T-helper 1 cell treated with Interleukin-12 subunit alpha and Interleukin-12 subunit beta and Interleukin-4 antibody, amounts not matched to agents 30 μg/mL and 1 μg/mL, for 36 hours (primary cell): ENCODE data around the gene TMC1.
"Not testable (repeated sequence)": the region's sequence is repeated elsewhere in the genome, so short reads cannot be mapped to it uniquely, and the experiment has no call there.

Experiments
- H3K27ac Mint-ChIP-seq: one replicate; pipeline ENCODE4 v1.8.0; 2021; ENCODE audit warnings: mild to moderate bottlenecking, mixed read lengths
- H3K27me3 Mint-ChIP-seq: one replicate; pipeline ENCODE4 v1.8.0; 2021; ENCODE audit warnings: low read depth, mixed read lengths
- H3K36me3 Mint-ChIP-seq: one replicate; pipeline ENCODE4 v1.8.0; 2021; ENCODE audit warnings: low read depth, mixed read lengths
- H3K4me1 Mint-ChIP-seq: one replicate; pipeline ENCODE4 v1.8.0; 2021; ENCODE audit warnings: low read depth, mixed read lengths
- H3K4me3 Mint-ChIP-seq: one replicate; pipeline ENCODE4 v1.8.0; 2021; ENCODE audit warnings: mild to moderate bottlenecking, moderate library complexity, mixed read lengths
- H3K9me3 Mint-ChIP-seq: one replicate; pipeline ENCODE4 v1.8.0; 2021; ENCODE audit warnings: mixed read lengths

TMC1 gene

DNA sequence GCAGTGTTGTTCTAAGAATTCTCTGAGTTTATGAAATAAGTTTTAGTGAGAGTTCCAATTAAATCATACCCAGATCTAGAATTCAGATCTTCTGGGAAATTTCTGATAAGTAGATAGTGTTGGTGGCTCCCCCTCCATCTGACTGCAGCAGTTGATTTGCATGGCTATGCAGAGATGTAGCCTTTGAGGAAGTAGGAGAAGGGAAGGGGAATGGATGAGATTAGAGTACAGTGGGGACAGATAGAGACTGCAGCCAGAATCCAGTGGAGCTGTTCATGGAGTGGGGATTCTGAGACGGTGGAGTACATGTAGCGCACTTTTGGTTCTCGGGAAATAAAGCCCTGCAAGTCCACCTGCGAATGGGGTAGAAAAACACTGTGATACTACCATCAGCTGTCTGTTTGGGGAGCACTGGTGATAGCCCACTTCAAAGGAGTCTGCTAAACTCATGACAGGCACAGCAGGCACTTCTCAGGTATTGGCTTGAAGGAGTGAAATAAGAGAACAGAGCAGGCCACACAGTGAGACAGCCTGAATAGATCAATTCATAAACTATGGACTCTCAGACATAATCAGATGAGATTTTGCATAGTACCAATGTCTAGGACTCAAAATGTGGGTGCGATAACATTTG, 334.6 kb downstream of the TMC1 start:
- no peaks in the 10 kb centered on the region for H3K4me1 Mint-ChIP-seq
- H3K27ac Mint-ChIP-seq: no peak overlapping the region
- H3K9me3 Mint-ChIP-seq: no peaks in the 10 kb centered on the region
- H3K36me3 Mint-ChIP-seq: no peaks in the 10 kb centered on the region
- H3K27me3 Mint-ChIP-seq: no peaks in the 10 kb centered on the region
- H3K4me3 Mint-ChIP-seq: no peak overlapping the region

DNA sequence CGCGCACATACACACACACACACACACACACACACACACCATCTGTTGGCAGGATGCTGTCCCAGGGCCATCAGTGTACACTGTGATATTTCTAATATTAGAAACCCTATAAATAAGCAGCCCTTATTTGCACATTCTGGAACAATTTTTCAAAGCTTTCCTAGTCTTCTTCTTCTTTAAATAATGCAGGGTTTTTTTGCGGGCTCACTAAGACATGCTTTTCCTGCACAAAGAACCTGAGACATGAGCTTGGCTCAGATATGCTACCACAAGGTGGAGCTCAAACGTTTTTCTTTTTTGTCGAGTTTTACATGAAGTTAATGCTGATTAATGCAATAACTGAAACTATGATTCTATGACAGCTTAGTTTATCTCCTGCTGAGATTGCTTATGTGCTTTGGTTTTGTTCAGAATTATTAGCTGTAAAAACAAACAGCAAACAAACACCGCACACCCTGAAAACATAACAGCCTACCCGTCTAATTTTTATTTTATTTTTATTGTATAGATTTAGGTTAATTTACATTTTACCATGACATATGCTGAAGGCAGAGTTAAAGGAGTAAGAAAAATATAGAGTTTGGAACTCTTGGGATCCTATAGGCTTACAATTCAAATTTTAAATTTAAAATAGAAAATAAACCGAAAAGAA, 335.7 kb downstream of the TMC1 start:
- no peak overlapping the region for H3K27ac Mint-ChIP-seq
- no peaks in the 10 kb centered on the region for H3K36me3 Mint-ChIP-seq
- H3K9me3 Mint-ChIP-seq: no peaks in the 10 kb centered on the region
- H3K4me1 Mint-ChIP-seq: no peaks in the 10 kb centered on the region
- no peak overlapping the region for H3K4me3 Mint-ChIP-seq
- H3K27me3 Mint-ChIP-seq: no peaks in the 10 kb centered on the region

DNA sequence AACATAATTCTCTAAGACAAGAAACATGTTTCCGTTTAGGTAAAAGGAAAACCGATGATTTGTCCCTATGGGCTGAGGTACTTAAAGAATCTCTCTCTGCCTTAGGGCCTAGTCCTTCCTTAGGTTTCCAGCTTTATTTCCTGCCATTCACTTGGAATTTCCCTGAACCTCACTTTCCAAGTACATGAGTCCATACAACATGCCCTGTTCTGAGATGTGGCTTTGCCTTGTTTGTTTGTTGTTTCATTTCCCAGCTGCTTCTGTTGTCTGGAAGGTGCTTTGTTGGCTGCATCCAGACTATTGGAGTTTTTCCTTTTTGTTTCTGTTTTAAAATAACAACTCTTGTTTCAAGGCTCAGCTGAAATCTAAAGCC, 336.2 kb downstream of the TMC1 start:
- Mint-ChIP-seq H3K4me1 (no peaks in the 10 kb centered on the region), H3K36me3 (no peaks in the 10 kb centered on the region)

DNA sequence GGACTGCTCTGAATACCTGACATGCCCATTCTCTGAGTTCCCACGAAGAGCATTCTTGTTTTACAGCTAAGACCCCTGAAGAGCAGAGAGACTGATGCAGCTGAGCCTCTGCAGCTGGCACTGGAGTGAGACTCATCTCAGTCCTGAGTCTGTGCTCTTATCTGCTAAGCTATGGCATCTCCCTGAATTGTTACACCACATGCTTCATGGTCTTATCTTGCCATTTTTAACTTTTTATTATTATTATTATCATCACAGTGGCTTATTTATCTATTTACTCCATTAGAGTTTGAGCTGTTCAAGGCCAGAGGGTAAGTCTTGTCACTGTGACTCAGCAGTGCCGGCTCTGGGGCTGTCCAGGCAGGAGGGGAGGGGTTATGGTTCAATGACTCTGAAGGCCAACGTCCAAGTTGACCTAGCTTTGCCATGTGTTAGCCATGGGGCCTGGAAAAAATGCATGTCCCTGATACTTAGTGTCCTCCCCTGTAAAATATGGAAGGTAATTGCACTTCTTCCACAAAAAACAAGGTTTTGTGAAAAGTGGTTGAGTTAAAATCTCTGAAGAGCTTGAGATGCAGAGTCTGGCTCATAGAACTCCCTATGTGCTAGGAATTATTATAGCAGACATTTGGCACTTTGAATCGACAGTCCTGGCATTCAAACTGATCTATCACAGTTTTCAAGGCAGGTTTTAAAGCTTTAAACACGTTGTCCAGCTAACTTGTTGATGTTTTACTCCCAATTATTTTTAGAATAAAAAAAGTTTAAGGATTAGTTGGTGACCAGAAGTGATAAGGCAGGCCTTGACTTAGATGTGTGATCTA, 336.9 kb downstream of the TMC1 start:
- Mint-ChIP-seq H3K9me3 (no peaks in the 10 kb centered on the region), H3K27me3 (no peaks in the 10 kb centered on the region), H3K27ac (no peak overlapping the region), H3K36me3 (no peaks in the 10 kb centered on the region), H3K4me1 (no peaks in the 10 kb centered on the region), H3K4me3 (no peak overlapping the region)

More for the DNA sequence above, 336.2 kb downstream of the TMC1 start:
- Mint-ChIP-seq H3K27ac (no peak overlapping the region), H3K27me3 (no peaks in the 10 kb centered on the region), H3K4me3 (no peak overlapping the region), H3K9me3 (no peaks in the 10 kb centered on the region)

DNA sequence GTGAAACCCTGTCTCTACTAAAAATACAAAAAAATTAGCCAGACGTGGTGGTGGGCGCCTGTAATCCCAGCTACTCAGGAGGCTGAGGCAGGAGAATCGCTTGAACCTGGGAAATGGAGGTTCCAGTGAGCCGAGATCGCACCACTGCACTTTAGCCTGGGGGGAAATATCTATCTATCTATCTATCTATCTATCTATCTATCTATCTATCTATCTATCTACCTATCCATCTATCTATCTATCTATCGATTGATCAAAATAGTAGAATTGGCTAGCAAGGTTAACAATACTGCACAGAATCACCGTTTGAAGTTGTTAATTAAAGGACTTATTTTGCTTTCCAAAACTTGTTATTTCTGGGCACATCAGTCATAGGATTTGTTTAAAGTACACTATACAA, 341.4 kb downstream of the TMC1 start:
- not testable (repeated sequence) for H3K27ac Mint-ChIP-seq, H3K27me3 Mint-ChIP-seq, H3K36me3 Mint-ChIP-seq, H3K4me3 Mint-ChIP-seq, H3K4me1 Mint-ChIP-seq, H3K9me3 Mint-ChIP-seq

DNA sequence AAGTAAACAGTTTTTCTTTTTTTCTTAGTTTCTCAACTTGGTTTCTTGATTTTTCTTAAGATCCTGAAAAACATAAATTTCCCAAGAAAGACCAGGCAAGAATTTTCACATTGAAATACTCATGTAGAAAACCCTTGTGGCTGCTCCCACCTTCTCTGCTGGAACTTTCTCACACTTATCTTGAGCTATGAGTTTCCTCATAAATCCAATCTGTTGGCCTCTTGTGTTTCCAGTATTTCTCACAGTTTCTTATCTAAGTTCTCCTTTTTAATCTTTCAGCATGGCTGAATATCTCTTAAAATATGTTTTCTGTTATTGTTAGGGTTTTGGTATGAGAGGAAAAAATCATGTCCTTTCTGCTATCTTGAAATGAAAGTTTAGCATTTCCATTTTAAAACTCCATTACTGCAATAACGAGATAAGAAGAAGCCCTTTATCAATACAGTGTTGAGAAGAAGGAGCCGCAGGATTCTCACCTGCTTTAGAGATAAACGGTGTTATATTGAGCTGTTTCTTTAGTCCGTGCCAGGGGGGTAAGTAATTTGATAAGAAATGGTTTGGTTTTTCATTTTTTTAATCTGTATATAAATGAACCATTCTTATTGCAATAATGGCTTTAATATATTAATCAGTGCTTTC, 342.2 kb downstream of the TMC1 start:
- H3K36me3 Mint-ChIP-seq: no peaks in the 10 kb centered on the region
- no peak overlapping the region for H3K4me3 Mint-ChIP-seq
- no peaks in the 10 kb centered on the region for H3K27me3 Mint-ChIP-seq
- no peak overlapping the region for H3K27ac Mint-ChIP-seq
- no peaks in the 10 kb centered on the region for H3K9me3 Mint-ChIP-seq
- H3K4me1 Mint-ChIP-seq: no peaks in the 10 kb centered on the region

DNA sequence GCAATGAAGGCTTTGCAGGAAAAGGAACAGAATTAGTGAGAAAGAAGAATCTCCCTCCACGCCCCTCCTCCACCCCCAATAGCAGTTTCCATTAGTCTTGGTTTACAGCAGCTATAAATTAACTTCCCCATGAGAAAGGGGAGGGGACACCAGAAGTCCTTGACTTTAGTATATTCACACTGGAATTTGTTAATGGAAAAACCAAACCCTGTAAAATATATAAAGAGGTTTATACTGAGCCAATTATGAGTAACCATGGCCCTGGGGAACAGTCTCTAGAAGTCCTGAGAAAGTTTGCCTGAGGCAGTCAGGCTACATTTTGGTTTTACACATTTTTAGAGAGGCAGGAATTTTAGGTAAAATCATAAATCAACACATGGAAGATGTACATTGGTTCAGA, 342.9 kb downstream of the TMC1 start:
- Mint-ChIP-seq H3K27me3 (no peaks in the 10 kb centered on the region), H3K4me1 (no peaks in the 10 kb centered on the region), H3K27ac (no peak overlapping the region), H3K36me3 (no peaks in the 10 kb centered on the region), H3K9me3 (no peaks in the 10 kb centered on the region), H3K4me3 (no peak overlapping the region)

DNA sequence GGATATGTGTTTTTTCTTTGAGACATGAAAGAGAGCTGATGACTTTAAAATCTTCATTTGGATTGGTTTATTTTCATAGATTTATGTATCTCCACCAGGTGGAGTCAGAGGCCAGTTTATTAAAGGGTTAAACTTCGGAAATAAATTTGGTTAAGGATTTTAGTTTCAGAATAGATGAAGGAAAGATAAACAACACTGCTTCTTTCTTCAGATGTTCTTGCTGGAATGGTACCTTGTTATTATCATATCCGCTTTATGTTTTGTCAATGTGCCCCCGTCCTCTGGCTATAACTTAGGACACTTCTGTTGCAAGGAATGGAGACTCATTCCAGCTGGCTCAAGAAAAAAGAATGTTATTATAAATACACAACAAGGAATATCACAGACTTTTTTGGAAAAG, 350.3 kb downstream of the TMC1 start:
- Mint-ChIP-seq H3K27ac (no peak overlapping the region), H3K4me1 (no peaks in the 10 kb centered on the region), H3K27me3 (peaks cover 3% of the 10 kb centered on the region), H3K36me3 (no peaks in the 10 kb centered on the region), H3K4me3 (no peak overlapping the region), H3K9me3 (no peaks in the 10 kb centered on the region)

DNA sequence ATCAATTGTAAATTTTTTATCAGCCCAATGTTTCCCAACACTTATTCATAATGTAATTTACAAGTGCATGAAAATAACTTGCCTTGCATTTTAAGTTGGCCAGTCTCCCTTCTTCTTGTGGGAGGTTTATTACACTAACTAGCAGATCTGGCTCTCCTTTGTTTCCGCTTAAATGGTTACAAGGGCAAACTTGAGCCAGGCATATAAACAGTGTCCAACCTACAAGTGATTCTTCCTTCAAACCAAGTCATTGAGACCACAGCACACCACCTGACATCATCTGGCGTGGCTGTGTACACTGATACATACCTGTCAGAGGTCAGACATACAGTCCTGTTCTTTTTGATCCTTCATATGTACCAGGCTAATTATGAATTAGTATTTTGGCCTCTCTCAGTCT, 351.3 kb downstream of the TMC1 start:
- no peaks in the 10 kb centered on the region for H3K4me1 Mint-ChIP-seq
- peaks cover 3% of the 10 kb centered on the region for H3K27me3 Mint-ChIP-seq
- H3K9me3 Mint-ChIP-seq: no peaks in the 10 kb centered on the region
- H3K27ac Mint-ChIP-seq: no peak overlapping the region
- no peaks in the 10 kb centered on the region for H3K36me3 Mint-ChIP-seq
- no peak overlapping the region for H3K4me3 Mint-ChIP-seq

DNA sequence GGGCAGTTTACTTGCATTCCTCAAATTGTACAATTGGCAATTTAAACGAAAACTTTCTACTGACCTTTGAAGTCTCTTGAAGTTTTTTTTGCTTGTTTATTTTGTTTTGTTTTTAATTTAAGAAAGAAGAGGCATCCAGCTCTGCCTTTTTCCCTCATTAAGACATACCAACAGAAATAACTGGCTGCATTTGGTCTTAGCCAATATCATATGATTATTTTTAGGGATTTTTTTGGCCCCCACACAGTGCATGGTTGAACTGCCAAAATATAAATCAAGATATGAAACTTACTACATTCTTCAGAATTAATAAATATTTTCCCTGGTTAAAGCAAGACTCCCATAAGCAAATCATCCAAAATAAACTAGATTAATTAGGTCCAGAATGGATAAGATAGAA, 352.0 kb downstream of the TMC1 start:
- H3K27ac Mint-ChIP-seq: no peak overlapping the region
- H3K36me3 Mint-ChIP-seq: no peaks in the 10 kb centered on the region
- peaks cover 3% of the 10 kb centered on the region for H3K27me3 Mint-ChIP-seq
- no peak overlapping the region for H3K4me3 Mint-ChIP-seq
- H3K9me3 Mint-ChIP-seq: no peaks in the 10 kb centered on the region
- no peaks in the 10 kb centered on the region for H3K4me1 Mint-ChIP-seq

DNA sequence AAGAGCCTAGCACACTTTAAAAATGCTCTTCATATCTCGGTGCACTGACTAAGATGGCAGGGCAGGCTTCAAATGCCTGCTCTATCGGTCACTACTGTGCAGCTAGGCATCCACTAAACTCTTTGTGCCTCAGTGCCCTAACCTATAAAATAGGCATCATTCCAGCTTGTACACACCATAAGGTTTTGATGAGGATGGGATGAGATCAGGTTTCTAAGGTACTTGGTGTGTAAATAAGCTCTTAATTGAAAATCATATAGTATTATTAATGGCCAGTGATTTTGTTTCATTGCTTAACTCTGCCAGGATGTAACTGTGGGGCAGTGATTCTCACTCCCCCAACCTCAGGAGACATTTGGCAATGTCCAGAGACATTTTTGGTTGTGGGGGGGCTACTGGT, 352.9 kb downstream of the TMC1 start:
- H3K36me3 Mint-ChIP-seq: no peaks in the 10 kb centered on the region
- peaks cover 3% of the 10 kb centered on the region for H3K27me3 Mint-ChIP-seq
- no peaks in the 10 kb centered on the region for H3K9me3 Mint-ChIP-seq
- no peak overlapping the region for H3K4me3 Mint-ChIP-seq
- no peaks in the 10 kb centered on the region for H3K4me1 Mint-ChIP-seq
- H3K27ac Mint-ChIP-seq: no peak overlapping the region

DNA sequence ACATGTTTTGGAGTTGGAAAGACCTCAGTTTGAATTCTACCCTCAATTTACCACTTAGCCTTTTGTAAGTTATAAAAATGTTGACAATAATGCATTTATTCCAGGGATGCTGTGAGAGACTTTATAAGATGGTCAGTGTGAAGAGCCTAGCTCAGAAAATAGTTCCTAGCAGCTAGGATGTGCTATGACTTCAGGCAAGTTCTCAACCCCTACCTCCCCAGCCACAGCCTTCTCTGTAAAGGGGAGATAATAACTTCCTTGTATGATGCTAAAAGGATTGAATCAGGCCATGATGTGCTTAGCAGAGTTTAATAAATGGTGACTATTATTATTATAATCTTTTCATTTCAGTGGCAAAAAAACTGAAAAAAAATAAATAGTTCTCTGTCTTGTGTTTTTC, 353.8 kb downstream of the TMC1 start:
- Mint-ChIP-seq H3K36me3 (no peaks in the 10 kb centered on the region), H3K4me1 (no peaks in the 10 kb centered on the region), H3K27ac (no peak overlapping the region), H3K9me3 (no peaks in the 10 kb centered on the region), H3K27me3 (peaks cover 3% of the 10 kb centered on the region), H3K4me3 (no peak overlapping the region)

DNA sequence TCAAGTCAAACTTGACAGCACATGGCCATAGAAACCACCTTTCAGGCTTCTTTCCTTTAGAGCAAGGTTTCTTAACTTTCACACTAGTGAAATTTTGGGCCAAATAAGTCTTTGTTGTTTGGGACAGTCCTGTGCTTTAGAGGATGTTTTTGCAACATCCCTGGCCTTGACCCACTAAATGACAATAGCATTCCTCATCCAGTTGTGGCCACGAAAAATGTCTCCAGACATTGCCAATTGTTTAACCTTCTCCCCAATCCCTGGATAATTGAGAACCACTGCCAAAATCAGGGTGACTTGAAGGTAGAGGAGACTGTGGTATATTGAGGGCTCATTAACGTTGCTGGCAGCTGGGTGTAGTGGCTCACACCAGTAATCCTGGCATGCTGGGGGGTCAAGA, 359.4 kb downstream of the TMC1 start:
- Mint-ChIP-seq H3K4me1 (no peaks in the 10 kb centered on the region), H3K4me3 (no peak overlapping the region), H3K27ac (no peak overlapping the region), H3K9me3 (no peaks in the 10 kb centered on the region), H3K27me3 (no peaks in the 10 kb centered on the region), H3K36me3 (no peaks in the 10 kb centered on the region)

DNA sequence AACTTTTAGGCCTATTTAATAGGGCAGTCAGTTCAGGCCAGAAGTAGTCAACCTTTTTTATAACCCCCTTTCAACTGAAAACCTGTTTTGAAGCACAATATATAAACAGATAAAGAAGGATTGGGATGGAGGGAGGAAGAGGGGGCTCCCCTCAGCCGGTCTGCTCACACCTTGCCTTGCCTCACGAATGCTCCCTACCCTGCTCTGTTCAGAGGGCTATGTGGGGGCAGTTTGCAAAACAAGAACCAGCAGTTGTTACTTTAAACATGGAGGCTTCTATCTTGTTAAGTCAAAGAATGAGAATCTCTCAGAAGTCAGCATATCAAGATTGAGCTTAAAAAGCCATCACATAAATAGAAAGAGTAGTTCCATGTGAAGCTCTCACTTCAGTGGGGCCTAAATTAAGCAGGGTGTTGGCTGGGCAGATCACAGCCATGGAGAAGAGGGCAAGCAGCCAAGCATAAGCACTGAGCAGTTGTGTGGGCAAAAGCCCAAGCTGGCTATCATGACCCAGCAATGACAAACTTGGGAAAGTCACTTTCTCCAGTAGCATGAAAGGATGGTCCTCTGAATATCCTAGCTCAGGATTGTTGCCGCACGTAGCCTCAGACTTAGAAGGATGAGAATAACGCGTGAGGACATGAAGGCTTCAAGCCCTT, 360.8 kb downstream of the TMC1 start:
- Mint-ChIP-seq H3K27ac (no peak overlapping the region), H3K4me1 (no peaks in the 10 kb centered on the region), H3K27me3 (no peaks in the 10 kb centered on the region), H3K36me3 (no peaks in the 10 kb centered on the region), H3K4me3 (no peak overlapping the region), H3K9me3 (no peaks in the 10 kb centered on the region)
